Neutrophil (primary cell): ENCODE measurements around the gene QARS1.
A peak's percentile ranks its signal among the peaks of the same experiment; 100 is the strongest.

ENCODE experiments used
- H3K27ac ChIP-seq: fragments of 200-600 bp; sonication (generic); 2 replicates; pipeline ENCODE4 v1.5.1; 2016; ENCODE audit warnings: mild to moderate bottlenecking, moderate library complexity
- H3K27me3 ChIP-seq: fragments of 200-600 bp; sonication (generic); 2 replicates; pipeline ENCODE4 v1.6.0; 2016; ENCODE audit warnings: mild to moderate bottlenecking
- H3K36me3 ChIP-seq: fragments of 200-600 bp; sonication (generic); 2 replicates; pipeline ENCODE4 v1.5.1; 2017
- H3K4me1 ChIP-seq, 2 experiments: fragments of 200-600 bp in 1 of 2; sonication (generic) in 1 of 2; 1 replicate in 1 of 2; 2 replicates in 1 of 2; pipeline versions ENCODE4 v1.5.1 to v1.6.1; 2013 to 2016; ENCODE audit warnings: low read depth in 1 of 2, low read length in 1 of 2, mild to moderate bottlenecking in 1 of 2, moderate library complexity in 1 of 2; ENCODE audit not compliant: control insufficient read depth in 1 of 2, insufficient read depth in 1 of 2
- H3K4me3 ChIP-seq, 2 experiments: fragments of 200-600 bp in 1 of 2; sonication (generic) in 1 of 2; 1 replicate in 1 of 2; 2 replicates in 1 of 2; pipeline ENCODE4 v1.5.1; 2013 to 2016; ENCODE audit warnings: low read depth in 1 of 2, low read length in 1 of 2, mild to moderate bottlenecking in 1 of 2, moderate library complexity in 1 of 2
- H3K9me3 ChIP-seq: fragments of 200-600 bp; sonication (generic); 2 replicates; pipeline ENCODE4 v1.5.1; 2016
- TF ChIP-seq, protein P1 (sequence below): fragments of 200-600 bp; sonication (generic); IDR thresholded peaks from 2 replicates; pipeline ENCODE4 v1.5.1; 2016; ENCODE audit warnings: antibody characterized with exemption

Gene QARS1

DNA sequence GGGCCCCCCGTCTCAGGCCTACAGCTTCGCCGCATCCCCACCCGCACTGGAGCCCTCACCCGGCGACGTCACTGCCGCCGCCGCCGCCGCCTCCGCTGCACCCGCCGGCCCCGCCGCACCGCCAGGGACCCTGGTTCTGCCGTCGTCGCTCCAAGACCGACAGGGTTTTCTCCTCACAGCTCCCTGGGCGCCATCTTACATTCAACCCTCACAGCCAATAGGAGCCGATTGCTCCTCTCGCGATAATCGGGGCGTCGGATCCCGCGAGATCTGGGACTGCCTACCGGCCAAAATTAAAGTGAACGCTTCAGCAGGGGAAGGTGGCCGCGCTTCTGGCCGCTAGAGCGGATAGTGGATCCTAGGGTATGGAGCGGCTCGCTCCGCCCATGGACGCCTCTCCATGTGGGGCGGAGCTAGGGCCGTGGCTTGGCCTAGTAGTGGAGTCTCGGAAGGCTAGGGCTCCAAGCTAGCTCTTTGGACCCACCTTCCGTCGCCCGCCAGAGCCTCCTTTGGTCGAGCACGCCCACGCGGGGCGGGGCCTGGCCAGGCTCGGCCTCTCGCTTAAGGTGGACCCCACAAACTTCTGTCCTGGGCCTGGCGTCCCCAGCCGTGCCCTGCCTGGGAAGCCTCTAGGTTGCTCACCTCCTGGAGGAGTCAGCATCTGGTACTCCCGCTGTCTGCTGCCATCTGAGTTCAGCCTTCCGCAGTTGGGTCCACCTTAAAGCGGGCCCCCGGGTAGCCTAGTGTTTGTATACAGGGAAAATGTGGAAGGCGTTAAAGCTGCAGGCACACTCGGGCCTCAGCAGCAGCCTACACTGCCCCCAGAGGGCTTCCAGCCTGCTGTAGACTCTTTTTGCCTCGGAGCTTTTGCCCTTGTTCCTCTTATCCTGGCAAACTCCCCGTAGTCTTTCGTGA is 10.4 kb downstream of the QARS1 start, which contains the start of gene QRICH1:
TSS of gene QRICH1 (minus strand) at position 219 of the 915 bp plus-strand sequence. CDS start 17,054 bp downstream, outside the sequence.
- Histone ChIP-seq H3K36me3 (peaks cover 16% of the 10 kb centered on the region), H3K27ac (peak within 1 kb of the TSS; percentile 93), H3K27me3 (no peaks in the 10 kb centered on the region), H3K4me3 (peak within 1 kb of the TSS; percentile 92 to 97), H3K4me1 (peaks cover 25 to 30% of the 10 kb centered on the region in 2 experiments), H3K9me3 (no peaks in the 10 kb centered on the region)
- TF ChIP-seq, protein P1, sequence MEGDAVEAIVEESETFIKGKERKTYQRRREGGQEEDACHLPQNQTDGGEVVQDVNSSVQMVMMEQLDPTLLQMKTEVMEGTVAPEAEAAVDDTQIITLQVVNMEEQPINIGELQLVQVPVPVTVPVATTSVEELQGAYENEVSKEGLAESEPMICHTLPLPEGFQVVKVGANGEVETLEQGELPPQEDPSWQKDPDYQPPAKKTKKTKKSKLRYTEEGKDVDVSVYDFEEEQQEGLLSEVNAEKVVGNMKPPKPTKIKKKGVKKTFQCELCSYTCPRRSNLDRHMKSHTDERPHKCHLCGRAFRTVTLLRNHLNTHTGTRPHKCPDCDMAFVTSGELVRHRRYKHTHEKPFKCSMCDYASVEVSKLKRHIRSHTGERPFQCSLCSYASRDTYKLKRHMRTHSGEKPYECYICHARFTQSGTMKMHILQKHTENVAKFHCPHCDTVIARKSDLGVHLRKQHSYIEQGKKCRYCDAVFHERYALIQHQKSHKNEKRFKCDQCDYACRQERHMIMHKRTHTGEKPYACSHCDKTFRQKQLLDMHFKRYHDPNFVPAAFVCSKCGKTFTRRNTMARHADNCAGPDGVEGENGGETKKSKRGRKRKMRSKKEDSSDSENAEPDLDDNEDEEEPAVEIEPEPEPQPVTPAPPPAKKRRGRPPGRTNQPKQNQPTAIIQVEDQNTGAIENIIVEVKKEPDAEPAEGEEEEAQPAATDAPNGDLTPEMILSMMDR = peak; percentile 76

DNA sequence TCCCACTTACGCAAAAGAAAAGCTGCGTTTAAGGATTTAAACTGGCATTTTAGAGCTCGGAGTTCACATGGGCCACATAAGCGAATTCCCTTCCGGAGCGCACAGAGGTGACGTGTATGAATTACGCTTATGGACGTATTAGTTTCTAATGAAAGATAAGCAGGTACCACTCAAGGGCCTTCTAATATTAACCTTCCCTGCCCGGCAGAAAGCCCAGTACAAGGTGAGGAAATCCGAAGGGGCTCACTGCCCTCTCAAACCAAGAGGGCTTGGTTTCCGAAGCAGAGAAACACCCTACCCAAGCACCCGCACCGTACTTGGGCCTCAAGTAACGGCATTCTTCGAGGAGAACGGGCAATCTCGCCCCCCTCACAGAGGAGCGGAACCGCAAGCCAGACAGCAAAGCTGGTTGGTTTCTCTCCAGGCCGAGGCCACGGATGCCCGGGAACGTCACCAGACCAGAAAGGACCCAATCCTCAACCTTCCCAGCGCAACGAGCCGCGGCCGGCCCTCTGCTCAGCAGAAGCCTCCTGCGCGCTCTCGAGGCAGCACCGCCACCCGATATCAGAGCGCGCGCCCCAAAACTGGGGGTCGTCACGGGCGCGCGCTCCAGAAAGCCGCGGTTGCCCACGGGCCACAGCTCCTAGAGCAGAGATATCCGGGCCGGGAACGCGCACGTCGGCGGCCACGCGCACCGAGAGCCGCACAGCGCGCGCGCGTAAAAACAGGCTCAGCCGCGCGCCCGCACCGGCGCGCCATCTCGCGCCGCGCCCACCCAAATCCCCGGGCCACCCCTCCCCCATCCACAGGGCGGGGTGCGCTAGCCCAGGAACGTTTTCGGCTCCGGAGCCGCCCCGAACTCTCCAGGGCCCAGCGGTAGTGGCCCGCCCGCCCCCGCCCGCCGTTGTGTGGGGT is 11.4 kb downstream of the QARS1 start:
- Histone ChIP-seq H3K27me3 (no peaks in the 10 kb centered on the region), H3K4me1 (peaks cover 25 to 30% of the 10 kb centered on the region in 2 experiments), H3K9me3 (no peaks in the 10 kb centered on the region), H3K36me3 (peaks cover 7% of the 10 kb centered on the region), H3K27ac (peak overlapping the region; percentile 93), H3K4me3 (peak overlapping the region; percentile 92 to 97)
- TF ChIP-seq, protein P1 = no peak

DNA sequence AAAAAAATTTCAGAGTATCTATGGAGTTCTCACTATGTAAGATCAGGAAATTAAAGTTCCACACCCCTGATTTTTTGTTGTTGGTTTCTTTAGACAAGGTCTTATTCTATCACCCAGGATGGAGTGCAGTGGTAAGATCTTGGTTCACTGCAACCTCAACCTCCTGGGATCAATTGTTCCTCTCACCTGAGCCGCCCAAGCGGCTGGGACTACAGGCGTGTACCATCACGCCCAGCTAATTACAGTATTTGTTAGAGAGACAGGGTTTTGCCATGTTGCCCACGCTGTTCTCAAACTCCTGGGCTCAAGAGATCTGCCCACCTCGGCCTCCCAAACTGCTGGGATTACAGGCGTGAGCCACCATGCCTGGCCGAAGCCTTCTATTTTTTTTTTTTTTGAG is 23.1 kb downstream of the QARS1 start:
- H3K9me3 ChIP-seq = no peaks in the 10 kb centered on the region
- peaks cover 20% of the 10 kb centered on the region for H3K36me3 ChIP-seq
- H3K27ac ChIP-seq = no peak overlapping the region
- TF ChIP-seq, protein P1 = no peak
- H3K4me3 ChIP-seq = no peak overlapping the region
- H3K27me3 ChIP-seq = no peaks in the 10 kb centered on the region
- H3K4me1 ChIP-seq = no peaks in the 10 kb centered on the region

DNA sequence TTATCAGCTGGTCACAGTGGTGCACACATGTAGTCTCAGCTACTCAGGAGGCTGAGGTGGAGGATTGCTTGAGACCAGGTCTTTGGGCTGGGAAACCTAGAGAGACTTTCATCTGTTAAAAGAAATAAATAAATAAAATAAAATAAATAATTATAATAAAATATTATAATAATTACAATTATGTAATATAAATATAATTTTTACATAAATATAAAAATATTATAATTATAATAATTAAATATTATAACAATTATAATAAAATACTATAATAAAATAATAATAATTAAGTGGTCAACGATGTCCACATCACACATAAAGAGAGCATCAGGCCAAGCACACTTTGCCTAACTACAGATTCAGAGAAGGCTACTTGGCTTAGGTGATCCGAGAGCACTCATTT is 25.3 kb downstream of the QARS1 start:
- Histone ChIP-seq H3K36me3 (peaks cover 39% of the 10 kb centered on the region), H3K4me3 (no peak overlapping the region), H3K27me3 (no peaks in the 10 kb centered on the region), H3K27ac (no peak overlapping the region), H3K4me1 (no peaks in the 10 kb centered on the region), H3K9me3 (no peaks in the 10 kb centered on the region)
- TF ChIP-seq, protein P1 = no peak

DNA sequence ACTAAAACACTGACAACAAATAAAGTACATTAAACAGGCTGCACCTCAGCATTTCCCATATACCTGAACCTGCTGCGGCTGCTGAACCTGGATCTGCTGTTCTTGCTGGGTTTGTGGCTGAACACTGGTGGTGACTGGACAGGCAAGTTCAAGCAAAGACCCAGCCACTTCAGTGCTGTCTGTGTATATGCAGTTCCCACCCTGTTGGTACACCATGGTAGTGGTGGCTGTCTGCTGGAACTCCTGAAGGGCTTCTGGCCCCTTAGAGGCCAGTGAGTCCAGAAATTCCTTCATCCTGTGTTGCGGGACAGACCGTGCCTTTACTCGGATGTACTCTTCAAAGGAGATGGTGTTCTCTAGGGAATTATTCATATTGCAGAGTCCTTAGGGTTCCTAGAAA is 27.9 kb downstream of the QARS1 start:
- TF ChIP-seq, protein P1 = no peak
- H3K36me3 ChIP-seq = peaks cover 63% of the 10 kb centered on the region
- no peaks in the 10 kb centered on the region for H3K9me3 ChIP-seq
- H3K4me3 ChIP-seq = no peak overlapping the region
- no peaks in the 10 kb centered on the region for H3K4me1 ChIP-seq
- H3K27me3 ChIP-seq = no peaks in the 10 kb centered on the region
- no peak overlapping the region for H3K27ac ChIP-seq
